Prostate gland (tissue), 2 donors: Measurements from ENCODE around the gene GUCA1A.
"Not testable (repeated sequence)": the region's sequence is repeated elsewhere in the genome, so short reads cannot be mapped to it uniquely, and the experiment has no call there.

ENCODE experiments used
- CTCF ChIP-seq, 4 experiments: fragments of 200-600 bp in 2 of 4; fragments of 450-650 bp in 2 of 4; sonication (generic) in 2 of 4; IDR thresholded peaks; 1 replicate in 3 of 4; 2 replicates in 1 of 4; pipeline ENCODE4 v1.5.1; 2016 to 2019; ENCODE audit warnings: antibody characterized with exemption in 4 of 4, mild to moderate bottlenecking in 2 of 4, moderate library complexity in 2 of 4
- POLR2A ChIP-seq: fragments of 450-650 bp; IDR thresholded peaks from one replicate; pipeline ENCODE4 v1.6.1; 2016; ENCODE audit warnings: antibody characterized with exemption, mild to moderate bottlenecking

GRCh38 chr6:42207559-42207958 is 34.4 kb downstream of the GUCA1A start:
- TF ChIP-seq CTCF (IDR thresholded peaks at IDR 0.05); POLR2A: not testable (repeated sequence)
